IPS DF 4.7 (cell line): ENCODE results near the gene DCAF15.

Experiments
- DNase-seq: peaks from one replicate; pipeline ENCODE4 v3.0.0-alpha.2; 2013; ENCODE audit warnings: low spot score; ENCODE audit errors: extremely low read depth

Gene DCAF15

GRCh38 chr19:13930402-13930801 is 21.9 kb upstream of the DCAF15 start:
- DNase-seq = no peak

- DNase-seq = no peak
Measured at GRCh38 chr19:13931391-13932148, 20.7 kb upstream of the DCAF15 start.

GRCh38 chr19:13932149-13932637 is 20.1 kb upstream of the DCAF15 start:
- DNase-seq = no peak

- DNase-seq = no peak
Measured at GRCh38 chr19:13932911-13933393, 19.4 kb upstream of the DCAF15 start.

- no peak for DNase-seq
Measured at GRCh38 chr19:13934785-13935109, 17.6 kb upstream of the DCAF15 start.

- DNase-seq = no peak
Measured at GRCh38 chr19:13935765-13936510, 16.4 kb upstream of the DCAF15 start.

GRCh38 chr19:13937479-13938300 is 14.6 kb upstream of the DCAF15 start:
- no peak for DNase-seq

GRCh38 chr19:13938301-13939064 is 13.8 kb upstream of the DCAF15 start, which contains the start of gene PODNL1:
PODNL1 (minus strand) TSS chr19:13938417; CDS start chr19:13938181, 236 bp downstream.
- DNase-seq = no peak

- no peak for DNase-seq
Measured at GRCh38 chr19:13942023-13942684, 10.2 kb upstream of the DCAF15 start.

GRCh38 chr19:13946414-13946813 is 5.9 kb upstream of the DCAF15 start:
- no peak for DNase-seq

GRCh38 chr19:13951043-13951442 is 1.3 kb upstream of the DCAF15 start:
- no peak for DNase-seq

GRCh38 chr19:13951799-13952153 is 533 bp upstream of the DCAF15 start:
- DNase-seq = no peak

GRCh38 chr19:13952931-13953531 is 722 bp downstream of the DCAF15 start:
- no peak for DNase-seq

- no peak for DNase-seq
Measured at GRCh38 chr19:13954185-13954584, 1.9 kb downstream of the DCAF15 start.

GRCh38 chr19:13955662-13956364 is 3.5 kb downstream of the DCAF15 start:
- DNase-seq = no peak

GRCh38 chr19:13956365-13956744 is 4.0 kb downstream of the DCAF15 start:
- DNase-seq = no peak

GRCh38 chr19:13957051-13957450 is 4.7 kb downstream of the DCAF15 start:
- DNase-seq = no peak

- no peak for DNase-seq
Measured at GRCh38 chr19:13958043-13958442, 5.7 kb downstream of the DCAF15 start.

GRCh38 chr19:13959141-13959961 is 7.0 kb downstream of the DCAF15 start:
- DNase-seq = no peak
